K562 (cell line): ENCODE data around the gene MALAT1. TPM values are rescaled to one million over a fixed set of nuclear protein-coding genes. Genes with fewer than 3 reads are reported as not detected.

Experiments used
- CGGBP1 ChIP-seq: fragments of 250-450 bp; sonication (Bioruptor Pico); IDR thresholded peaks from 2 replicates; pipeline ENCODE4 v1.9.0; 2021; ENCODE audit warnings: mild to moderate bottlenecking
- CHD1 ChIP-seq: fragments of 200-600 bp; sonication (generic); IDR thresholded peaks from one replicate; pipeline ENCODE4 v1.6.1; 2012; ENCODE audit warnings: mild to moderate bottlenecking, moderate library complexity, low read length, inconsistent platforms
- CREB3 ChIP-seq: fragments of 450-650 bp; conservative IDR thresholded peaks from 2 replicates; pipeline ENCODE4 v1.6.1; 2016; ENCODE audit warnings: missing genetic modification characterization, low read depth, mild to moderate bottlenecking, missing compliant biosample characterization, moderate library complexity
- CREM ChIP-seq: IDR thresholded peaks from 2 replicates; pipeline ENCODE4 v1.6.1; 2014; ENCODE audit warnings: antibody characterized with exemption, low read depth
- EP300 ChIP-seq: IDR thresholded peaks from 2 replicates; pipeline ENCODE4 v1.6.1; 2012; ENCODE audit warnings: low read length, improper control_type of control experiment
- FOXA3 ChIP-seq, 2 experiments: fragments of 450-650 bp in 1 of 2; sonication (generic) in 1 of 2; formaldehyde crosslinking; IDR thresholded peaks in 1 of 2; conservative IDR thresholded peaks in 1 of 2; 2 replicates each; pipeline versions ENCODE4 v1.4.0 to v1.8.0; 2020 to 2022; ENCODE audit warnings: mild to moderate bottlenecking in 2 of 2, missing genetic modification reagents in 1 of 2
- FOXP1 ChIP-seq: sonication (generic); formaldehyde crosslinking; IDR thresholded peaks from 2 replicates; pipeline ENCODE4 v1.8.0; 2022; ENCODE audit warnings: mild to moderate bottlenecking, missing genetic modification reagents
- HDGF ChIP-seq: fragments of 450-650 bp; IDR thresholded peaks from 2 replicates; pipeline ENCODE4 v1.6.1; 2016
- HIVEP1 ChIP-seq: fragments of 250-450 bp; sonication (Bioruptor Pico); IDR thresholded peaks from 2 replicates; pipeline ENCODE4 v1.4.0; 2020; ENCODE audit warnings: mild to moderate bottlenecking
- KLF6 ChIP-seq: fragments of 250-450 bp; sonication (Bioruptor Pico); IDR thresholded peaks from 2 replicates; pipeline ENCODE4 v1.4.0; 2020; ENCODE audit warnings: mild to moderate bottlenecking, moderate library complexity, borderline replicate concordance
- MBD1 ChIP-seq: fragments of 250-450 bp; sonication (Bioruptor Pico); IDR thresholded peaks from 2 replicates; pipeline ENCODE4 v1.8.0; 2022; ENCODE audit warnings: inconsistent platforms
- MXD1 ChIP-seq: fragments of 250-450 bp; sonication (Bioruptor Pico); IDR thresholded peaks from 2 replicates; pipeline ENCODE4 v1.8.0; 2021; ENCODE audit warnings: borderline replicate concordance, mild to moderate bottlenecking, moderate library complexity; ENCODE audit not compliant: poor library complexity, severe bottlenecking
- NUFIP1 ChIP-seq: fragments of 450-650 bp; IDR thresholded peaks from 2 replicates; pipeline ENCODE4 v1.6.1; 2018; ENCODE audit not compliant: partially characterized antibody
- PHF8 ChIP-seq: fragments of 200-600 bp; sonication (generic); IDR thresholded peaks from 2 replicates; pipeline ENCODE4 v1.6.1; 2012; ENCODE audit warnings: mixed run types, mild to moderate bottlenecking, inconsistent platforms, low read length, moderate library complexity, borderline replicate concordance
- RHOXF2B ChIP-seq: fragments of 250-450 bp; sonication (Bioruptor Pico); conservative IDR thresholded peaks from 2 replicates; pipeline ENCODE4 v1.5.1; 2021
- TFAM ChIP-seq: fragments of 250-450 bp; sonication (Bioruptor Pico); conservative IDR thresholded peaks from 2 replicates; pipeline ENCODE4 v1.5.0; 2021; ENCODE audit warnings: mild to moderate bottlenecking, moderate library complexity
- VEZF1 ChIP-seq: fragments of 200-800 bp; sonication (Bioruptor generic); IDR thresholded peaks from 2 replicates; pipeline ENCODE4 v1.6.1; 2017; ENCODE audit warnings: missing genetic modification characterization, missing compliant biosample characterization
- ZEB2 ChIP-seq: fragments of 450-650 bp; IDR thresholded peaks from 2 replicates; pipeline ENCODE4 v1.6.1; 2016
- polyA plus RNA-seq, 8 experiments: library from polyadenylated mRNA; depleted of rRNA in 4 of 8; stranded (reverse) in 5 of 8; unstranded in 3 of 8; fragments of >200 nt; fragmentation: Nextera tagmentation in 2 of 8; fragmentation: Illumina TruSeq in 1 of 8; extraction: Ambion mirVana in 2 of 8; extraction: Trizol in 1 of 8; gene quantifications; 2 replicates each; pipeline versions ENCODE4 v1.2.1 to v1.2.3, GENCODE V29; 2011 to 2014; ENCODE audit warnings: inconsistent platforms in 1 of 8, missing spikeins in 1 of 8
- total RNA-seq, 7 experiments: library from RNA; depleted of rRNA in 6 of 7; stranded (reverse); fragments of >200 nt in 6 of 7; fragmentation: Illumina TruSeq in 2 of 7; extraction: Trizol in 2 of 7; gene quantifications; 2 replicates each; pipeline versions ENCODE4 v1.2.1 to v1.2.3, GENCODE V29; 2011 to 2021; ENCODE audit warnings: low replicate concordance in 1 of 7
- TF ChIP-seq, protein P1 (sequence below): fragments of 250-450 bp; sonication (Bioruptor Pico); IDR thresholded peaks from 2 replicates; pipeline ENCODE4 v1.8.0; 2022; ENCODE audit warnings: inconsistent platforms, mild to moderate bottlenecking, moderate library complexity, borderline replicate concordance
- TF ChIP-seq, protein P2 (sequence below): sonication (generic); formaldehyde crosslinking; IDR thresholded peaks from 2 replicates; pipeline ENCODE4 v1.8.0; 2022; ENCODE audit warnings: missing genetic modification reagents, mild to moderate bottlenecking, borderline replicate concordance

MALAT1 gene
- total and polyA plus RNA-seq, 9 of the 15 experiments (the other 6 are each of a cell fraction or from before 2014, with no cell fraction given) = 363 to 8,715 (median 2,351) TPM

DNA sequence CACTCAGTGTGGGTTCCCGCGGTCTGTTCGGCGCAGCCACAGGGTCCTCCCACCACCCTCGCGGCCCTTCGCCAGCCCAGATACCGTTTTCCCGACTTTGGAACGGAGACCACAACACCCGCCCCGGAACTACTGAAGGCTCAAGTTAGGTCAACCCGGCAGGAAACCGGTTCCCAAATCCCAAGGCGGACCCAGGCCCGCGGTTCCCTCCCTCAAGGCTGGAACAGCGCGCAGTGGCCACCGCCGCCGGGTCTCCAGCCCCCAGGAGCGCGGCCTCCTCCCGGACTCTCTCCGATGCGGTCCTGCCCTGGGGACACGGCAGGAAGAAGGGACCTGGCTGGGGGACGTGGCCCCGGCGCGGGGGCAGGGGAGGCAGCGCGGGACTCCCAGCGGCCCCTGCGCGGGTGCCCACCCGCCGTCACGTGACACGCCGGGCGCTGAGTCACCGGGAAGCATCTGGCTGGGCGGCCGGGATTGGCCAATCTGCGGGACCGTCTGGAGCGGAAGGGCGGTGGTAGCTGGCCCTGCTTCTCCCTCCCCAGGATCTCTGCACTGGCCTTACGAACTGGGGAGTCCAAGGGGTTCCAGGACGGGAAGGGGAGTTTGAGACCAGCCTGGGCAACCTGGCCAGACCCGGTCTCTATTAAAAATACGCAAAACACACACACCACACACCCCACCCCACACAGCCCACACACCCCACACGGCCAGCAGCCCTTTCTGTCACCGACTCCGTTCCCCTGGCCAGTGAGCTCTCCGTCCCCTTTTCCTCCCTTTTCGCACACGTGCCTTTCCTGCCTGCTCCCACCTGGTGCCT lies 21.5 kb upstream of the MALAT1 start (continued):
- TF ChIP-seq, protein P1, sequence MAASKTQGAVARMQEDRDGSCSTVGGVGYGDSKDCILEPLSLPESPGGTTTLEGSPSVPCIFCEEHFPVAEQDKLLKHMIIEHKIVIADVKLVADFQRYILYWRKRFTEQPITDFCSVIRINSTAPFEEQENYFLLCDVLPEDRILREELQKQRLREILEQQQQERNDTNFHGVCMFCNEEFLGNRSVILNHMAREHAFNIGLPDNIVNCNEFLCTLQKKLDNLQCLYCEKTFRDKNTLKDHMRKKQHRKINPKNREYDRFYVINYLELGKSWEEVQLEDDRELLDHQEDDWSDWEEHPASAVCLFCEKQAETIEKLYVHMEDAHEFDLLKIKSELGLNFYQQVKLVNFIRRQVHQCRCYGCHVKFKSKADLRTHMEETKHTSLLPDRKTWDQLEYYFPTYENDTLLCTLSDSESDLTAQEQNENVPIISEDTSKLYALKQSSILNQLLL (CRISPR knock-in tag) = no peak
- TF ChIP-seq CGGBP1 (CRISPR knock-in tag) = peak; percentile 44; the same call in 1 of the 2 replicates
- TF ChIP-seq EP300 = peak; percentile 70
- TF ChIP-seq CREM = peak; percentile 71
- TF ChIP-seq FOXA3 (CRISPR knock-in tag; conservative IDR thresholded peaks at IDR 0.05 in 1 of 2, IDR thresholded peaks at IDR 0.05 in 1 of 2) = no peak
- peak; percentile 88 for TF ChIP-seq VEZF1 (CRISPR knock-in tag)
- TF ChIP-seq MXD1 = no peak
- no peak; the same call in 1 of the 2 replicates for TF ChIP-seq HDGF
- TF ChIP-seq, protein P2, sequence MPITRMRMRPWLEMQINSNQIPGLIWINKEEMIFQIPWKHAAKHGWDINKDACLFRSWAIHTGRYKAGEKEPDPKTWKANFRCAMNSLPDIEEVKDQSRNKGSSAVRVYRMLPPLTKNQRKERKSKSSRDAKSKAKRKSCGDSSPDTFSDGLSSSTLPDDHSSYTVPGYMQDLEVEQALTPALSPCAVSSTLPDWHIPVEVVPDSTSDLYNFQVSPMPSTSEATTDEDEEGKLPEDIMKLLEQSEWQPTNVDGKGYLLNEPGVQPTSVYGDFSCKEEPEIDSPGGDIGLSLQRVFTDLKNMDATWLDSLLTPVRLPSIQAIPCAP (CRISPR knock-in tag) = no peak
- no peak for TF ChIP-seq FOXP1 (CRISPR knock-in tag)
- TF ChIP-seq KLF6 = peak; percentile 64; the same call in 1 of the 2 replicates
- TF ChIP-seq TFAM (CRISPR knock-in tag) = no peak
- TF ChIP-seq NUFIP1 = no peak
- TF ChIP-seq PHF8 = peak; percentile 76
- peak; percentile 66 for TF ChIP-seq CHD1
- TF ChIP-seq ZEB2 = no peak
- TF ChIP-seq MBD1 (CRISPR knock-in tag) = no peak
- no peak for TF ChIP-seq HIVEP1 (CRISPR knock-in tag)
- no peak for TF ChIP-seq RHOXF2B (CRISPR knock-in tag)
- 0 out of 2 replicates have a peak, but pooled peaks have one; percentile 8 for TF ChIP-seq CREB3 (tag)
